ENCODE results near the gene PCAT7. TPM values are rescaled to one million over a fixed set of nuclear protein-coding genes. Genes with fewer than 3 reads are reported as not detected.
"Not testable (repeated sequence)": the region's sequence is repeated elsewhere in the genome, so short reads cannot be mapped to it uniquely, and the experiment has no call there.

Gene PCAT7
- total RNA-seq, 2 donors from 2014 or later: 0.78 TPM; not detected in 1

DNA sequence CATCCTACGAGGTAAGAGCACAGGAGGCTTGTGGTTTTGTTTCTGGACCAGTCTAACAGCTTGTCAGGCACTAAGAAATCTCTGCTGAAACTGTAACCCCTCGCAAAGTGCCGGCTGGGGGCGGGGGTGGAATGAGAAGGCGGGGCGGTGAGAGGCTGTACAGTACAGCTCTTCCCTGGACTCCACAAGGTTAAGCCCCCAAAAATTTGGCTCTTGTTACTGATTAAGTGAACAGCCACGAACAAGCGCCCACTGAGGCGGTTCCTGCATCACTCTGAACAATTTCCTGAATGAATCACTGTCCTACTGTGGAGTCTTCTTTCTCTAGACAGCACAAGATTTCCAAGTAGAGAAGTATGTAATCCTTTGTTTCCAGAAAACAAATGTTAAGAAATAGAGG, 31.9 kb downstream of the PCAT7 start:
- Histone ChIP-seq H3K27ac (no peak overlapping the region), H3K4me3 (no peak overlapping the region), H3K27me3 (no peaks in the 10 kb centered on the region), H3K4me1 (no peaks in the 10 kb centered on the region), H3K9me3 (no peaks in the 10 kb centered on the region), H3K36me3 (replicated peaks in 1 of 2; ENCODE audit: insufficient read depth in 1 of 2, low read depth in 2 of 2) (no peaks in the 10 kb centered on the region)
- intact Hi-C loops (cut with DNase I): no loop called here
- ATAC-seq (no peak), DNase-seq (no peak)
- 74 to 83% methylated on average over 9 of the region's 9 CpGs for WGBS, 2 donors
- TF ChIP-seq CTCF (IDR thresholded peaks at IDR 0.05): no peak
- TF ChIP-seq POLR2A (IDR thresholded peaks at IDR 0.05): no peak

DNA sequence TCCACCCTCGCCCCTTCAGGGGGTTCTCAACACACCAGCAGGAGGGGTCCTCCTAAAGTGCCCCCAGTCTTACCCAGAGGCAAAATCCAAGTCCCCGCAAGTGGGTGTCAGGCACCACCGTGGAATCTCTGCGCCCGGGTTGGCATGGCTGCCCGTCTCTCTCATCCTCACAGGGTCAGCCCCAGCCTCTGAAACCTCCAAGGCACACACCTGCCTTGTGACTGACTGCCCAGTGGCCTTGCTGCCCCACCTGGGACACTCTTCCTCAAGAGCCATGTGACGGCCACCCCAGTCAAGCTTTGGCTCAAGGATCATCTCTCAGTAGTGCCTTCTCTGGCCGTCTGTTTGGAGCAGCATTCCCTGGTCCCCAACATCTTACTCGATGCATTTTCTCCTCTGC, 33.8 kb downstream of the PCAT7 start:
- H3K36me3 ChIP-seq (replicated peaks in 1 of 2; ENCODE audit: insufficient read depth in 1 of 2, low read depth in 2 of 2): no peaks in the 10 kb centered on the region
- intact Hi-C loops (cut with DNase I): no loop called here
- peaks cover 11% of the 10 kb centered on the region for H3K4me1 ChIP-seq
- H3K4me3 ChIP-seq: no peak overlapping the region
- H3K27me3 ChIP-seq: no peaks in the 10 kb centered on the region
- no peak overlapping the region for H3K27ac ChIP-seq
- no peak for ATAC-seq
- no peak for DNase-seq
- WGBS, 2 donors: 74% methylated on average over 3 to 8 of the region's 9 CpGs
- TF ChIP-seq POLR2A (IDR thresholded peaks at IDR 0.05): no peak
- no peak for TF ChIP-seq CTCF (IDR thresholded peaks at IDR 0.05)
- no peaks in the 10 kb centered on the region for H3K9me3 ChIP-seq

GRCh38 chr9:94591046-94591545, 36.2 kb downstream of the PCAT7 start:
- 93 to 95% methylated on average over 12 to 16 of the region's 38 CpGs for WGBS, 2 donors
- not testable (repeated sequence) for ATAC-seq

GRCh38 chr9:94591876-94592275, 37.0 kb downstream of the PCAT7 start:
- 91 to 94% methylated on average over 7 to 8 of the region's 8 CpGs for WGBS, 2 donors

More at GRCh38 chr9:94591046-94591545, 36.2 kb downstream of the PCAT7 start:
- H3K27ac ChIP-seq; DNase-seq; H3K36me3 ChIP-seq (replicated peaks in 1 of 2; ENCODE audit: insufficient read depth in 1 of 2, low read depth in 2 of 2); H3K4me3 ChIP-seq; H3K27me3 ChIP-seq; intact Hi-C loops (cut with DNase I); H3K9me3 ChIP-seq: not testable (repeated sequence)
- H3K4me1 ChIP-seq: peaks cover 20% of the 10 kb centered on the region

DNA sequence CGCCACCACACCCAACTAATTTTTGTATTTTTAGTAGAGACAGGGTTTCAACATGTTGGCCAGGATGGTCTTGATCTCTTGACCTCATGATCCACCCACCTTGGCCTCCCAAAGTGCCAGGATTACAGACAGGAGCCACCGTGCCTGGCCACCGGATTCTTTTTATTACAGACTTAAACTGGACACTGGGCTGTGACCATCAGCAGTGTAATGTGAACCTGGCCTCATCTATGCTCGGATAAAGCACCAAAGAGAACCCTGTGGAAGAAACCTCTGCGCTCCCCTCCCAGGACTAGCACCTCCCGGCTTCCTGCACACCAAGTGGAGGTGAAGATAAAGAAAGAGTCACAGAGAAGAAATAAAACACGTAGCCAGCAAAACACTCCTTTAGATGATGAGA, 37.8 kb downstream of the PCAT7 start:
- H3K27ac ChIP-seq; H3K4me3 ChIP-seq; H3K9me3 ChIP-seq; DNase-seq; H3K36me3 ChIP-seq (replicated peaks in 1 of 2; ENCODE audit: insufficient read depth in 1 of 2, low read depth in 2 of 2); intact Hi-C loops (cut with DNase I); H3K27me3 ChIP-seq; ATAC-seq: not testable (repeated sequence)
- WGBS, 2 donors: 67 to 74% methylated on average over 6 to 7 of the region's 7 CpGs
- peaks cover 20% of the 10 kb centered on the region for H3K4me1 ChIP-seq

More at GRCh38 chr9:94591876-94592275, 37.0 kb downstream of the PCAT7 start:
- Histone ChIP-seq H3K9me3 (no peaks in the 10 kb centered on the region), H3K27ac (no peak overlapping the region), H3K4me3 (no peak overlapping the region), H3K4me1 (peaks cover 20% of the 10 kb centered on the region), H3K27me3 (no peaks in the 10 kb centered on the region), H3K36me3 (replicated peaks in 1 of 2; ENCODE audit: insufficient read depth in 1 of 2, low read depth in 2 of 2) (no peaks in the 10 kb centered on the region)
- no peak for TF ChIP-seq CTCF (IDR thresholded peaks at IDR 0.05)
- TF ChIP-seq POLR2A (IDR thresholded peaks at IDR 0.05): no peak
- no peak for DNase-seq
- intact Hi-C loops (cut with DNase I): no loop called here
- ATAC-seq: no peak

Measured in body of pancreas (tissue), 4 donors.